Peyer's patch (tissue), 4 donors: ENCODE measurements around the gene MTERF4. TPM values are rescaled to one million over a fixed set of nuclear protein-coding genes. Genes with fewer than 3 reads are reported as not detected.

Experiments used
- DNase-seq, 3 donors: peaks; one replicate each; pipeline ENCODE4 v3.0.0-alpha.2; 2017 to 2019
- H3K27ac ChIP-seq, 4 donors: fragments of 200-600 bp; sonication (generic); one replicate each; pipeline ENCODE4 v1.5.1; 2016 to 2019
- H3K27me3 ChIP-seq, 2 donors: fragments of 200-600 bp; sonication (generic); one replicate each; pipeline ENCODE4 v1.5.1; 2019
- H3K36me3 ChIP-seq, 3 donors: fragments of 200-600 bp; sonication (generic); one replicate each; pipeline ENCODE4 v1.5.1; 2016 to 2019
- H3K4me1 ChIP-seq, 4 donors: fragments of 200-600 bp; sonication (generic); one replicate each; pipeline ENCODE4 v1.5.1; 2016 to 2019
- H3K4me3 ChIP-seq, 4 donors: fragments of 200-600 bp; sonication (generic); 1 replicate in 3 of 4; 2 replicates in 1 of 4; pipeline ENCODE4 v1.5.1; 2016 to 2019; ENCODE audit warnings: mild to moderate bottlenecking in 1 of 4
- H3K9me3 ChIP-seq, 4 donors: fragments of 200-600 bp; sonication (generic); one replicate each; pipeline ENCODE4 v1.5.1; 2016 to 2019; ENCODE audit warnings: mild to moderate bottlenecking in 1 of 4
- CTCF ChIP-seq, 6 experiments: fragments of 450-650 bp in 4 of 6; fragments of 200-600 bp in 2 of 6; sonication (generic) in 1 of 6; IDR thresholded peaks; one replicate each; pipeline ENCODE4 v1.5.1; 2017 to 2019; ENCODE audit warnings: antibody characterized with exemption in 6 of 6, mild to moderate bottlenecking in 3 of 6, moderate library complexity in 1 of 6
- POLR2A ChIP-seq, 2 donors: fragments of 450-650 bp; IDR thresholded peaks; one replicate each; pipeline ENCODE4 v1.5.1; 2017; ENCODE audit warnings: antibody characterized with exemption in 2 of 2, mild to moderate bottlenecking in 2 of 2, moderate library complexity in 2 of 2
- total RNA-seq, 4 donors: library from RNA; depleted of rRNA; stranded (reverse); fragments of >200 nt; gene quantifications; one replicate each; pipeline ENCODE4 v1.1.0, GENCODE V29; 2016

Gene MTERF4
- 10 to 100 TPM; 28.9 to 55.4 (median 47.9) TPM for total RNA-seq

- Histone ChIP-seq H3K36me3 (peaks cover 0 to 23% (median 0%) of the 10 kb centered on the region in 3 donors), H3K4me1 (peaks cover 0 to 20% (median 7%) of the 10 kb centered on the region in 4 donors), H3K4me3 (peak within 1 kb of the TSS; percentile 63 to 94 (median 78)), H3K27ac (peak within 1 kb of the TSS; percentile 84 to 92 (median 88)), H3K27me3 (no peaks in the 10 kb centered on the region), H3K9me3 (no peaks in the 10 kb centered on the region)
- peak; percentile 88 to 96 (median 94) for DNase-seq
- no peak for TF ChIP-seq CTCF (IDR thresholded peaks at IDR 0.05)
- peak; percentile 66 to 70 for TF ChIP-seq POLR2A (IDR thresholded peaks at IDR 0.05)
Measured at GRCh38 chr2:241102239-241102803, at the start of gene MTERF4. Gene MTERF4, minus strand, starts transcription at chr2:241102287. Its CDS starts 14 bp downstream, at chr2:241102273.

- H3K9me3 ChIP-seq: no peaks in the 10 kb centered on the region
- TF ChIP-seq CTCF (IDR thresholded peaks at IDR 0.05) (peak in 2 of 6 experiments; percentile 0 to 1), POLR2A (IDR thresholded peaks at IDR 0.05) (no peak)
- DNase-seq: no peak
- no peaks in the 10 kb centered on the region for H3K36me3 ChIP-seq
- no peaks in the 10 kb centered on the region for H3K27me3 ChIP-seq
- peaks cover 0 to 18% (median 7%) of the 10 kb centered on the region in 4 donors for H3K4me1 ChIP-seq
- H3K27ac ChIP-seq: peak overlapping the region; percentile 72 to 83 (median 78)
- H3K4me3 ChIP-seq: peak overlapping the region; percentile 80 to 92 (median 90)
Measured at GRCh38 chr2:241150660-241151530, 48.8 kb upstream of the MTERF4 start.

- Histone ChIP-seq H3K9me3 (no peaks in the 10 kb centered on the region), H3K27ac (peak within 1 kb of the TSS; percentile 72 to 83 (median 78)), H3K27me3 (no peaks in the 10 kb centered on the region), H3K4me3 (peak within 1 kb of the TSS; percentile 80 to 92 (median 90)), H3K36me3 (no peaks in the 10 kb centered on the region), H3K4me1 (peaks cover 0 to 18% (median 7%) of the 10 kb centered on the region in 4 donors)
- peak; percentile 94 to 98 (median 96) for DNase-seq
- TF ChIP-seq CTCF (IDR thresholded peaks at IDR 0.05) (peak; percentile 13 to 43 (median 26)), POLR2A (IDR thresholded peaks at IDR 0.05) (peak; percentile 46 to 55)
Measured at GRCh38 chr2:241149925-241150659, 48.0 kb upstream of the MTERF4 start, which contains the start of gene PPP1R7. Gene PPP1R7, plus strand, starts transcription at chr2:241150467. Its CDS starts 29 bp downstream, at chr2:241150496.

GRCh38 chr2:241149675-241149924 is 47.5 kb upstream of the MTERF4 start:
- no peaks in the 10 kb centered on the region for H3K27me3 ChIP-seq
- H3K4me3 ChIP-seq: peak overlapping the region; percentile 80 to 92 (median 90)
- peaks cover 0 to 18% (median 7%) of the 10 kb centered on the region in 4 donors for H3K4me1 ChIP-seq
- no peaks in the 10 kb centered on the region for H3K36me3 ChIP-seq
- no peak for TF ChIP-seq POLR2A (IDR thresholded peaks at IDR 0.05)
- no peak for TF ChIP-seq CTCF (IDR thresholded peaks at IDR 0.05)
- no peaks in the 10 kb centered on the region for H3K9me3 ChIP-seq
- DNase-seq: no peak
- H3K27ac ChIP-seq: peak overlapping the region; percentile 37 to 83 (median 62)

GRCh38 chr2:241148891-241149674 is 47.0 kb upstream of the MTERF4 start, which contains the start of gene PASK:
Gene PASK, minus strand, starts transcription at chr2:241149472. Its CDS starts 6,440 bp downstream, at chr2:241143032.
- Histone ChIP-seq H3K27me3 (no peaks in the 10 kb centered on the region), H3K9me3 (no peaks in the 10 kb centered on the region), H3K36me3 (no peaks in the 10 kb centered on the region), H3K4me1 (peaks cover 0 to 18% (median 7%) of the 10 kb centered on the region in 4 donors), H3K4me3 (peak within 1 kb of the TSS; percentile 80 to 92 (median 90)), H3K27ac (peak within 1 kb of the TSS; percentile 72 to 83 (median 78))
- DNase-seq: peak; percentile 96 to 98 (median 96)
- TF ChIP-seq POLR2A (IDR thresholded peaks at IDR 0.05) (no peak), CTCF (IDR thresholded peaks at IDR 0.05) (no peak)
